GM20431 (cell line): ENCODE measurements around the gene HTT-AS.

Experiments used
- in situ Hi-C: fragments of 300-500 bp; cut with MseI, MboI; formaldehyde crosslinking; loops from one replicate; pipeline ENCODE4 v1.15.0; 2020; ENCODE audit warnings: low sequenced_read_pairs; ENCODE audit not compliant: unreplicated experiment

HTT-AS gene

GRCh38 chr4:3034231-3034630, 40.1 kb downstream of the HTT-AS start:
- in situ Hi-C loops, result no loop called here

GRCh38 chr4:3031357-3032082, 42.8 kb downstream of the HTT-AS start:
- in situ Hi-C loops, result no loop called here

GRCh38 chr4:3030566-3031356, 43.6 kb downstream of the HTT-AS start:
- in situ Hi-C loops, result no loop called here

- in situ Hi-C loops, result no loop called here
Measured at GRCh38 chr4:3029464-3029863, 44.9 kb downstream of the HTT-AS start.

GRCh38 chr4:3026540-3026939, 47.8 kb downstream of the HTT-AS start:
- in situ Hi-C loops, result no loop called here

- in situ Hi-C loops, result no loop called here
Measured at GRCh38 chr4:3025881-3026280, 48.5 kb downstream of the HTT-AS start.

GRCh38 chr4:3022651-3023050, 51.7 kb downstream of the HTT-AS start:
- in situ Hi-C loops, result no loop called here

GRCh38 chr4:3022112-3022511, 52.2 kb downstream of the HTT-AS start:
- in situ Hi-C loops, result no loop called here

- in situ Hi-C loops, result no loop called here
Measured at GRCh38 chr4:3021627-3022026, 52.7 kb downstream of the HTT-AS start.

GRCh38 chr4:3021127-3021526, 53.2 kb downstream of the HTT-AS start:
- in situ Hi-C loops, result no loop called here

GRCh38 chr4:3019145-3019846, 55.0 kb downstream of the HTT-AS start:
- in situ Hi-C loops, result no loop called here

- in situ Hi-C loops, result no loop called here
Measured at GRCh38 chr4:3017504-3017903, 56.8 kb downstream of the HTT-AS start.

GRCh38 chr4:3016961-3017360, 57.4 kb downstream of the HTT-AS start:
- in situ Hi-C loops, result no loop called here

- in situ Hi-C loops, result no loop called here
Measured at GRCh38 chr4:3013839-3014350, 60.4 kb downstream of the HTT-AS start.
